Fibroblast of the aortic adventitia (primary cell): Measurements from ENCODE around the gene WDR82. TPM values are rescaled to one million over a fixed set of nuclear protein-coding genes. Genes with fewer than 3 reads are reported as not detected.

Experiments used
- DNase-seq: peaks from one replicate; pipeline ENCODE4 v3.0.0-alpha.2; 2010; ENCODE audit warnings: low read depth
- H3K4me3 ChIP-seq: 2 replicates; pipeline ENCODE4 v1.5.1; 2011; ENCODE audit warnings: low read depth, mild to moderate bottlenecking, control low read depth, low read length, moderate library complexity
- CTCF ChIP-seq: IDR thresholded peaks from 2 replicates; pipeline ENCODE4 v1.5.1; 2011; ENCODE audit warnings: mild to moderate bottlenecking, low read length, control low read depth, inconsistent platforms; ENCODE audit not compliant: insufficient read depth
- total RNA-seq: library from RNA; depleted of rRNA; stranded (reverse); fragments of >200 nt; gene quantifications from 2 replicates; pipeline ENCODE4 v1.2.3, GENCODE V29; 2012; ENCODE audit warnings: low replicate concordance

Gene WDR82
- total RNA-seq, 1 donor, result 61.5 TPM

GRCh38 chr3:52233968-52234367 lies 44.5 kb downstream of the WDR82 start:
- no peak for DNase-seq
- no peak for TF ChIP-seq CTCF

GRCh38 chr3:52233108-52233591 lies 45.3 kb downstream of the WDR82 start:
- H3K4me3 ChIP-seq, result no peak overlapping the region
- no peak for TF ChIP-seq CTCF
- DNase-seq, result no peak

More at GRCh38 chr3:52233968-52234367, 44.5 kb downstream of the WDR82 start:
- H3K4me3 ChIP-seq, result no peak overlapping the region

GRCh38 chr3:52232279-52233107 lies 46.0 kb downstream of the WDR82 start:
- DNase-seq, result no peak
- TF ChIP-seq CTCF, result peak; percentile 4

GRCh38 chr3:52231502-52232278 lies 46.8 kb downstream of the WDR82 start:
- DNase-seq, result peak; percentile 49
- TF ChIP-seq CTCF, result peak; percentile 82

More at GRCh38 chr3:52232279-52233107, 46.0 kb downstream of the WDR82 start:
- H3K4me3 ChIP-seq, result no peak overlapping the region

GRCh38 chr3:52230889-52231499 lies 47.5 kb downstream of the WDR82 start:
- no peak for DNase-seq
- no peak for TF ChIP-seq CTCF
- no peak overlapping the region for H3K4me3 ChIP-seq

More at GRCh38 chr3:52231502-52232278, 46.8 kb downstream of the WDR82 start:
- H3K4me3 ChIP-seq, result no peak overlapping the region

GRCh38 chr3:52230461-52230860 lies 48.0 kb downstream of the WDR82 start:
- no peak for TF ChIP-seq CTCF
- no peak for DNase-seq
- H3K4me3 ChIP-seq, result no peak overlapping the region
